ENCODE measurements around the gene MYH15.

Gene MYH15

DNA sequence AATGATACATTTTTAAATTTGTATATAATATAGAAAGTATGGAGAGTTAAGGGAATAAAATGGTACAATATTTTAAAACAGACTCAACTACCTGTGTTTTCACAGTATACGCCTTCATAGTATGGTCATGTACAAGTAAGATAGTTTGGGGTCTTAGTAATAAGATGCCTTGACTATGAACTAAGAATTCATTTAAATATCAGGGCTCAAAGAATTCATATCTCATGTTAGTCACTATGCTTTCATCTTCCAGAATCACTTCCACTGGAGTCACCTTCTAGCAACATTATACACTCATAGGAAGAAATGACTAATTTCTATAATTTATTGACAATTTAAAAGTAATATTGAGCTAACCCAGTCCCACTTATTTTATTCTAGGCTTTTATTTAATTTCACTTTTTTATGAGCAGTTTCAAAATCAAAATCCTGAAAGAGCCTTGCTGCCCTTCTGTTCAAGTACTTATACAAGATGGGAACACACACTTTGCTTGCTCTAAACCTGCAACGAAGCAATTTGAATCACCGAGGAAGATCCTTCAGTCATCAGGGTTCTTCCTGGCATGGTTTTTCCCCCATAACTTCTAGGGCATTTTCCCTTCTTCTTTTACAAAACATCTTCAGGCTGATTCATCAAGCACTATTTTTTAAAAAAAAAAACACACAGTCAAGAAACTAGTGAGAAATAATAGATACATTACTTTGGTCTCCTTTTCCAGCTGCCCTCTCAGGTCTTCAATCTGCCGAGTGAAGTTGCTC is 94.1 kb downstream of the MYH15 start:
- DNase-seq (ENCODE audit: low read depth): no peak
- TF ChIP-seq, protein P1, sequence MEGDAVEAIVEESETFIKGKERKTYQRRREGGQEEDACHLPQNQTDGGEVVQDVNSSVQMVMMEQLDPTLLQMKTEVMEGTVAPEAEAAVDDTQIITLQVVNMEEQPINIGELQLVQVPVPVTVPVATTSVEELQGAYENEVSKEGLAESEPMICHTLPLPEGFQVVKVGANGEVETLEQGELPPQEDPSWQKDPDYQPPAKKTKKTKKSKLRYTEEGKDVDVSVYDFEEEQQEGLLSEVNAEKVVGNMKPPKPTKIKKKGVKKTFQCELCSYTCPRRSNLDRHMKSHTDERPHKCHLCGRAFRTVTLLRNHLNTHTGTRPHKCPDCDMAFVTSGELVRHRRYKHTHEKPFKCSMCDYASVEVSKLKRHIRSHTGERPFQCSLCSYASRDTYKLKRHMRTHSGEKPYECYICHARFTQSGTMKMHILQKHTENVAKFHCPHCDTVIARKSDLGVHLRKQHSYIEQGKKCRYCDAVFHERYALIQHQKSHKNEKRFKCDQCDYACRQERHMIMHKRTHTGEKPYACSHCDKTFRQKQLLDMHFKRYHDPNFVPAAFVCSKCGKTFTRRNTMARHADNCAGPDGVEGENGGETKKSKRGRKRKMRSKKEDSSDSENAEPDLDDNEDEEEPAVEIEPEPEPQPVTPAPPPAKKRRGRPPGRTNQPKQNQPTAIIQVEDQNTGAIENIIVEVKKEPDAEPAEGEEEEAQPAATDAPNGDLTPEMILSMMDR (IDR thresholded peaks at IDR 0.05; ENCODE audit: low read depth, low read length, missing control alignments): no peak

GRCh38 chr3:108415661-108416060 is 94.7 kb downstream of the MYH15 start:
- no peak overlapping the region for H3K4me3 ChIP-seq (ENCODE audit: low read depth, low read length)
- TF ChIP-seq, protein P1 (IDR thresholded peaks at IDR 0.05; ENCODE audit: low read depth, low read length, missing control alignments): no peak
- no peak for DNase-seq (ENCODE audit: low read depth)

More for the DNA sequence above, 94.1 kb downstream of the MYH15 start:
- no peak overlapping the region for H3K4me3 ChIP-seq (ENCODE audit: low read depth, low read length)

DNA sequence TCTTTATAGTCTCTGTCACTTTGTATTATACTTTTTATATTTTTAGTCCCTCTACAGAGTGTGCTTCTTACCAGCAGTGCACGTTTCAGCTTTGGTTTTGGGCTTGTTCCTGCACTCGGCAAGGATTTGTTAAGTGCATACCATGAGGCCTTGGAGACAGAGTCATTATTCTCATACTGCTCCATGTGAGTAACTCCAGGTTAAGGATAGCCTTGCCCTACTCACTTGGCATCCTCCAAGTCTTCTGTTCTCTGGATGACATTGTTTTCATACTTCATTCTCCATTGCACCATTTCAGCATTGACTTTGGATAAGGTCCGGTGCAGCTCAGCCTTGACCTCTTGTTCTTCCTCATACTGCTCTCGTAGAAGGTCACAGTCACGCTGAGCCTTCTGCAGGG is 96.4 kb downstream of the MYH15 start:
- TF ChIP-seq, protein P1 (IDR thresholded peaks at IDR 0.05; ENCODE audit: low read depth, low read length, missing control alignments): no peak

GRCh38 chr3:108412121-108412750 is 98.2 kb downstream of the MYH15 start:
- DNase-seq (ENCODE audit: low read depth): no peak
- no peak overlapping the region for H3K4me3 ChIP-seq (ENCODE audit: low read depth, low read length)
- TF ChIP-seq, protein P1 (IDR thresholded peaks at IDR 0.05; ENCODE audit: low read depth, low read length, missing control alignments): no peak

More for the DNA sequence above, 96.4 kb downstream of the MYH15 start:
- H3K4me3 ChIP-seq (ENCODE audit: low read depth, low read length): no peak overlapping the region
- no peak for DNase-seq (ENCODE audit: low read depth)

DNA sequence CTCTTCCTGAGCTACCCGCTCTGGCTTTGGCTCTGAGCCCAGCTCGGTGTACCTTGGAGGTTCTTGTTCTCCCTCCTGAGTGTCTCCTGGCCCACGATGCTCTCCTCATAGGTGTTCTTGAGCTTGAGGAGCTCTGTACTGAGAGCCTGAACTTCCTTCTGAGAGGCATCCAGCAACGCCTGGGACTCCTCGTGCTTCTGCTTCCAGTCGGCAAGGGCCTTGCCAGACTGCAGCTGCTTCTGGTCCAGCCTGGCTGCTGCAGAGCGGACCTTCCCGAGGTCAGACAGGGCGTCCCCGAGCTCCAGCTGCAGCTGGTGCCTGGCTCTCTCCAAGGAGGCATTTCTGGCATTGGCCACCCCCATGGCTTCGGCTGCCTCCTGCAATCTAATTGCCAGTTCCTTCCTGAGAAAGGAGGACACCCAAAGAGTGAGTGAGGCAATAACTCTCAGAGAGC is 99.8 kb downstream of the MYH15 start:
- DNase-seq (ENCODE audit: low read depth): no peak
- TF ChIP-seq, protein P1 (IDR thresholded peaks at IDR 0.05; ENCODE audit: low read depth, low read length, missing control alignments): no peak
- H3K4me3 ChIP-seq (ENCODE audit: low read depth, low read length): no peak overlapping the region

GRCh38 chr3:108409800-108410178 is 100.6 kb downstream of the MYH15 start:
- TF ChIP-seq, protein P1 (IDR thresholded peaks at IDR 0.05; ENCODE audit: low read depth, low read length, missing control alignments): no peak

More at GRCh38 chr3:108409800-108410178, 100.6 kb downstream of the MYH15 start:
- no peak overlapping the region for H3K4me3 ChIP-seq (ENCODE audit: low read depth, low read length)
- DNase-seq (ENCODE audit: low read depth): no peak

Data from GM12864 (cell line).